GM21447 (cell line): Measurements from ENCODE around the gene ACAA1.
"Not testable (repeated sequence)": the region's sequence is repeated elsewhere in the genome, so short reads cannot be mapped to it uniquely, and the experiment has no call there.

Experiments used
- ATAC-seq: cut with Tn5 transposase; IDR thresholded peaks from one replicate; pipeline ENCODE4 v1.9.1; 2021; ENCODE audit not compliant: unreplicated experiment

The ACAA1 gene

DNA sequence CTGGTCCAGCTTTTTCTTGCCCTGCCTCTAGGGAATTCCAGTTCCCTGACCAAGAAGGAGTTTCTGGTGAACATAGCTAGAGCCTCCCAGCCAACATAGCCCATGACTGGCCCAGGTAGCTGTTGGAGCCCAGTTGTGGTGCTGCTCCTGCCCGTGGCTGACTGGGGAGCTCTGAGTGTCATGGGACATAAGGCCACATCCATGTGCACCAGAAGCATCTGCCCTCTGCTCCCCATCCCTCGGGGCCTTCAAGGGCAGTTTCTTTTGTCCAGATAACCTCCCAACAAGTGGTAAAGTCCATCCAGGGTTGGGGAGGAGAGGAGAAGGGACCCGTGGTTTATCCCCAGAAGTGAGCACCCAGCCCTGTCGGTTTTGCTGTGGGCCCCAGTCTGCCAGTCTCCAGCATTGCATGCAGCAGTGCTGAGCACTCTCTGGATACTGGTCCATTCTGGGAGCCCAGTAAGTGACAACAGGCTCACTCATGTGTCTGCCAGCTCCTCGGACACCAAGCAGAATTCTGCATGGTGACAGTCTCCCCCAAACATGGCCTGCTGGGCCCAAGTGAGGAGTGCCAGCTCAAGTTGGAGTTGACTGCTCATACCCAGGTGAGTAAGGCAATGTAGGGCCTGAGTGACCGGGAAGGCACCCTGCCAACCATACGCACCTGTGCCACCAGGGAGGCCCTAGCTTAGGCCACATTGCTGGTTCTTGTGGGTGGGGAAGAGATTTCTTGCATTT is 28.8 kb downstream of the ACAA1 start:
- ATAC-seq = no peak

DNA sequence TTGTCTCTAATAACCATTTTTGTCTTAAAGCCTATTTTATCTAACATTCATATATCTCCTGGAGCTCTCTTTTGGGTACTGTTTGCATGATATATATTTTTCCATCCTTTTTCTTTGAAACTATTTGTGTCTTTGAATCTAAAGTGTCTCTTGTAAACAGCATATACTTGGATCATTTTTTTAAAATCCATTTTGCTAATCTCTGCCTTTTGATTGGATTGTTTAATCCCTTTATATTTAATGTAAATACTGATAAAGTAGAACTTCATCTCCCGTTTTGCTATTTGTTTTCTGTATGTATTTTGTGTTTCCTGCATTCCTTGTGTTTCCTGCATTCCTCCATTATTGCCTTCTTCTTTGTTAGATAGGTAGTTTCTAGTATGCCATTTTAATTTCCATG is 31.4 kb downstream of the ACAA1 start:
- no peak for ATAC-seq

DNA sequence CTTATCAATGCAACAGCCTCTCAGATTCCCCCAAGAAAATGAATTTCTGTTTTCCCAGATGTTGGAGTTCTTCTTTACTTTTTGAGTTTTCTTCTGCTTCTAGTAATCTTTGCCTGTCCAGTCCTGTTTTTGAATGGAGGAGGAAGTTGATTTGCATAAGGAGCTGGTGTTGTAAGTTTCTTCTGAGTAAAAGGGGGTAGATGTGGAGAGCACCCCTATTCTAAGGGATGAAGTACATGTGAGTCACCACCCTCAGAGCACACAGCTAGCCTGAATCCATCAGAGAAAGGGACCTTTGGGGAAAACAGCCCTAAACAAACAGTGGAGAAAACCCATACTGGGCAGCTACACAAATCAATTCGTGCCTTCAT is 34.5 kb downstream of the ACAA1 start:
- no peak for ATAC-seq

DNA sequence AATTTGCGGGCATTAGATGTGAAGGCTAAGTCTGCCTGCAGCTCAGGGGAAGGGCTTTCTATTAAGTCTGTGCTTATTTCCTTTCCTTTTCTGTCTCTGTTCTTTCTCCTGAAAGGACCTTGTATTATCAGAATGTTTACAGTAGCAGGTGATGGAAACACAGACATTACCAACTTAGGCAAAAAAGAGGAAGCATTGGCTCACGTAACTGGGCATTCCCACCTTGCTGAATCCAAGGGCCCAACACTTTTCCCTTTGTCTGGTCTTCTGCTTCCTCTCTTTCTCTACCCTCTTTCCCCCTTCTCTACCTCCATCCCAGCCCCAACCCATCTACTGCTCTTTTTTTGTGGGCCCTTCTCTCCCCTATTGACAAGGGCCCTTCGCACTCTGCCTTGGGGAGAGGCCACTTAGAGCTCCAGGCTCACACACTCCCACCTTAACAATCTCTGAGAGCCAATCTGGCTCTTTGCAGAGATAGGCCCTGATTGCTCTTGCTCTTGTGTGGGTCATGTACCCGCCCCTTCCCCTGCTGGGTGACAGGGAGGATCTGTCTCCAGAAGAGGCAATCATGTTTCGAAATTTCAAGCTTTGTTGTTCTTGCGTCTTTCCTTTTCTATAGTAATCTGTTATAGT is 35.0 kb downstream of the ACAA1 start:
- no peak for ATAC-seq

DNA sequence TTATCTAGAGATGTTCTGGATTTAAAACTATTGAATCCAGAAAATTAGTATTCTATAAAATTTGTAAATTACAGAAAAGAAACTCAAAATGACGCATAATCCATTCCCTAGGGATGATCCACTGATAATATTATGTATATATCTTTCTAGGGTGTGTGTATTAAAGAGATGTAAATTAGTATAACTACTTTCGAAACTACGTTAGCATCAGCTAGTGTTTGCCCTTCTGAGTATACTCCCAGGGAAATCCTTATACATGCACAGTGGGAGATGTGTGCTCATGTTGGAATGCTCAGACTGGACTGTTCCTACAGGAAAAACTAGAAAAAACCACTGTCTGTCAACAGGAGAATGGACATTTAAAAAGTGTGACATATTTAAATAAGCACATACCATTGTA is 36.4 kb downstream of the ACAA1 start:
- ATAC-seq = no peak

DNA sequence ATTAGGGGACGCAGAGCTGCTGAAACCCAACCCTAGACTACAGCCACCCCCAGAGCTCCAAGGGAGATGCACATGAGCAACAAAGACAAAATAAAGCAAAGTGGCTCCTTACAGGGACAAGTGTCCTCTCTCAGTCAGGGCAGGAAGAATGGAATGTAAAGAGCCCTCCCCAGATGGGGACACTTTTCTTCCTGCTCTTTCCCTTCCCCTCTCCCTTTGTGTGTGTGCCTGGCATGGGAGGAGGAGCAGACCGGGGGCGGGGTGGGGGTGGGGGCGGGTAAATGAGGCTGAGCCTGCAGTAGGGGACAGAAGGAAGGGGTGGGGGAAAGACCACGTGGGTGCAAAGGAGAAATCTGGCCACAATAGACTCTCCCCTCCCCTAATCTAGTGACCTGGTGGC is 37.4 kb downstream of the ACAA1 start:
- ATAC-seq = no peak

DNA sequence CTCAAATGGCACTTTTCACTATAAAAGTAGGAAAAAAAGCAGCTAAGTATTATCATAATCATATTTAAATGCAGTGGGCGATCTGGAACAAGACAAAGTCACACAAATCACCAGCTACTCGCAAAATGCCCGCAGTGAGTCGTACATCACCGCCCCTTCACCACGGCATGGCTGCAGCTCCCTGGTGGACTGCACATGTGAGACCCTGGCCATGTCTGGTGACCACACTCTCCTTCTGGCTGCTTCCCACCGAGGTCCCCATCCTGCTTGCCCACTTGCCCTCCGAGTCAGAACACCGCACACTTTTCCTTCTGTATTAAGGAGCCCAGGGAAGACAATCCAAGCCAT is 38.6 kb downstream of the ACAA1 start:
- no peak for ATAC-seq

DNA sequence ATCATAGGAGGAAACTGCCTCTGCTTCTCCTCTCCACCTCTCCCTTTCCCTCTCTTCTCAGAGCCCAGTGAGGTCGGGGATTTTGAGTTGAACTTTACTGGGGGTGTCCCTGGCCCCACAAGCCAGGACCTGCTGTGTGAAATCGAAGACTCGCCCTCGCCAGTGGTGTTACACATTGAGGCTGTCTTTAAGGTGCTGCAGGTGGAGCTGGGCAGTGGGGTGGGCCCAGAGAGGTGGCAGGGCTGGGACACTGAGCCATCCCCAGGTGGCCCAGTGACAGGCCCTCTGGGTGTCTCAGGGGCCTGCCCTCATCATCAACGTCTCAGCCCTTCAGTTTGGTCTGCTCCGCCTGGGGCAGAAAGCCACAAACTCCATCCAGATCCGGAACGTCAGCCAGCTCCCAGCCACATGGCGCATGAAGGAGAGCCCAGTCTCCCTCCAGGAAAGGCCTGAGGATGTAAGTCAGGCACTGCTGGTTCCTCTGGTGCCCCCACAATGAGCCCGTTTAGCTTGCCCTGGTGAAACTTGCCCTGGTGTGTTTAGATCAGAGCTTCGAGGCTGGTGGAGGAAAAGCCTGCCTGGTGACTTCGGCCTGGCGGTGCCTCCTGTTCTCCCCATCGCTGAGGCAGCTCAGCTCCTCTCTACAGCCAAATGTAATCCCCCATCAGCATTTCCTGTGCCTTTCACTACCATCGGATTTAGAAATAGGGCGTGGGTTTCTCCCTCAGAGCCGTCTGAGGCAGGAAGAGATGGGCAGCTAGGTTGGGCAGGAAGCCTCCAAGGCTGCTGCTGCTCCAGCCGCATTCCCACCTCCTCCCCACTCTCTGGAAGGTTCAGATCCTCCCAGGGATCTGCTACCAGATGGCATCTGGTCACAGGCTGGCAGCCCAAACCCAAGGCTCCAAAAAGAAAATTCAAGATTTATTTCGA is 39.2 kb downstream of the ACAA1 start:
- ATAC-seq = no peak

DNA sequence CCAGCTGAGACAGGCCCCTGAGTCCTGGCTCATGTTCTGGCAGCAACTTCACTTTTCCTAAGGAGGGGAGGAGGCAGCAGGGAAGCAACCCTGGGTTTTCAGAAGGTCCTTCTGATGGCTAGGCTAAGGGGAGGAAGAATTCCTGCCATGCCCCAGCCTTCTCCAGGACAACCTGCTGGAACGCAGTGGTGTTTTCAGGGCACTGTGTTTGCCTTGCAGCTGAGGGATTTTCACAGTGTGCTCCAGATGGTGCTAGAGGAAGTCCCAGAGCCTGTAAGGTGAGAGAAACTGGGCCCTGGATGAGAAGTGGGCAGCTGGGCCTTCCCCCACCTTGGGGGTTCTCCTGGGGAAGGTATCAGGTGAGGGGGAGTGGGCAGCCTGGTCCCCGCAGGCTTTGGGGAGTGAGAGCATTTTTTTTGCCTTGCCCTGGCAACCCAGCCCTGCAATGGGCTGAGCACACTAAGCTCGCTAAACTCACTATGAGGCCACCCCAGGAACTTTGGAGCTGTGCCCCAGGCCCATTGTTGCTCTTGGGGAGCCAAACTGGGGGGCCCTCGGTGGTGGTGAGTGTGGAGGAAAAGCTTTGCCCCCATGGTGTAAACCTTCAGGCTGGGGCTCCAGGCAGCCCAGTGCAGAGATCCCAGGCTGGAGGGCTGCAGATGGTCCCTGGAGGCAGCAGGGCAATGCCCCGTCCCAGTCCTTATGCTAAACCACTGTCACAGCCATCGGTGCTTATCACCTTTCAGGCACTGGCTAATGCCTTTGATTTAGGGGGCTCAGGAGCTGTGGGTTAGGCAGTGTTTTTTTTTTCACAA is 41.1 kb downstream of the ACAA1 start:
- no peak for ATAC-seq

DNA sequence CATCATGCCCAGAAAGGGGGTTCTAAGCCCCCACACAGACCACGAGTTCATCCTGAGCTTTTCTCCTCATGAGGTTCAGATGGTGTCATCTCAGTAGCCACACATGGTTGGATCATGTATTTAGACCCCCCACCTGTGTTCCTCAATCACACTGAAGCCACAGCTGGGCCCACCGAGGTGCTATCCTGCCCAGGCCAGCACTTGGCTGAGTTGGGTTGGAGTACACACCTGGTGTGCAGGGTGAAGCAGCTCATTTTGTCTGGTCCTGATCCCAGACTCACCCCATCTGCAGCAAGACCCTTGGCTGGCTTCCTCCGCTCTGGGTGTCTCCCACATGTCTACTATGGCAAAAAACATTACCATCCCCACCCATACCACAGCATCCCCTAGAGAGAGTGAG is 41.9 kb downstream of the ACAA1 start:
- ATAC-seq = no peak

DNA sequence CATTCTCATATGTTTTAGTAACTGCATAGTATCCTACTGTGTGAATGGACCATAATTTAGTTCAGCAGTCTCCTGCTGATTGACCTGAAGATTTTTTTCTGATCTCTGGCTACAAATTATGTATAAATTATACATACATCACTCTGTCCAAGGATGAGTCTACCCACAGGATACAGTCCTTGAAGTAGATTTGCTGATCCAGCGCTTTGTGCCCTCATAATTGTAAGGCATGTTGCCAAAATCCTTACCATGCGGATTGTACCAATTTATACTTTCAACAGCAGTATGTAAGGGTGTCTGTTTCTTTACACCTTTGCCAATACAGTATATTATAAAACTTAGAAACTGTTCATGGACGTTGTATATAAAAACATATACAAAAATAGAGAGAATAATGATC is 46.5 kb downstream of the ACAA1 start:
- ATAC-seq = no peak

DNA sequence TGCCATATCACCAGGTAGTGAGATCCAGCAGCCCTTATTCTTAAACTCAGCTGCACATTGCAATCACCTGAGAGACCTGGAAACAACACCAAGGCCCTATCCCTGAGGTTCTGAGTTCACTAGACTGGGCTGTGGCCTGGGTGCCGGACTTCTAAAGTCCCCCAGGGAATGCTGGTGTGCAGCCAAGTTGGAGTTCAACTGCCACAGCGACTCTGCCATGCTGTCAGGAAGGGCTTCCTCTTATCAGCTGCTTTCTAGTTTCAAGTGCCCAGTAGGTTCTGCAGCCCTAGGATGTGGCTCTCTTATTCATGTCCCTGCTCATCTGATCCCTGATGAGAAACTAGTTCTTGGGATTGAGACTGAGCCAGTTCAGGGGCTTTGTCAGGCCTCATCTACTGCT is 47.8 kb downstream of the ACAA1 start:
- no peak for ATAC-seq

DNA sequence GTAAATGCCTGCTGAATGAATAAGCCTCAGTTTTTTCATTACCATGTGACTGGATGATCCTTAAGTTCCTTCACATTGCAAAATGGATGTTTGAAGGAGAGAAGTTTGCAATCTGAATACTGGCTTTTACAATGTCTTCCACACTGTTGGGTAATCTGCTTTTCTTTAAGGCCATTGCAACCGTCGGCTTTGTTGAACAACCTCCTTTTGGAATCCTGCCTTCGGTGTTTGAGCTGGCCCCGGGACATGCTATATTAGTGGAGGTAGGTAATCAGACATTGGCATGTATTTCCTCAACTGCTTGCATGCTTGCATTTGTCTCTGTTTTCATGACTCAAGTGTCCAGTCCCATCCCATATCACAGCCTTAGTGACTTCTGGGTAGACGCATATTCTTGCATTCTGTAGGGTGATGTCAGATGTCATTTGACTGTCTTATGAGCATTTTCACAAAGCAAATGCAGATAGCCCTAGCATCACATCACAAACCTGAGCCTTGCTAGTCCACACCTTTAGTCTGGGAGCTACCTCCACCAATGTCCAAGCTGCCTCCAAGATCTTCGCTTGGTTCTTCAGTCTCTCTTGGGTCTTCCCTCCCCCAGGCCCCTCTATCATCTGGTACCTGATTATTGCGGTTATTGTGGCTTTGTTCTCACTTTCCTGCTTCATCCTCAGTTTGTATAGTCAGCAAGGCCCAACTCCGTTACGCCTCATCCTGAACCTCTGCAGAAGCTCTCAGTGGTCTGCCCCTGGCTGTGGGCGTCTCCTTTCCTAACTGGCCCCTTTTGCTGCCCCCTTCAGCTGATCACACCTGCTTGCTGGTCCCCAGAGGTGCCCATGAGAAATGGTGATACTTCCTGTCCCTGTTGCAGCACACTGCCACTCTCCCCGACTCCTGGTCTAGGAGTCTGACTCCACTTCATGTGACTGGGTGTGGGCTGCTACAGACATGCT is 48.5 kb downstream of the ACAA1 start:
- ATAC-seq = no peak

DNA sequence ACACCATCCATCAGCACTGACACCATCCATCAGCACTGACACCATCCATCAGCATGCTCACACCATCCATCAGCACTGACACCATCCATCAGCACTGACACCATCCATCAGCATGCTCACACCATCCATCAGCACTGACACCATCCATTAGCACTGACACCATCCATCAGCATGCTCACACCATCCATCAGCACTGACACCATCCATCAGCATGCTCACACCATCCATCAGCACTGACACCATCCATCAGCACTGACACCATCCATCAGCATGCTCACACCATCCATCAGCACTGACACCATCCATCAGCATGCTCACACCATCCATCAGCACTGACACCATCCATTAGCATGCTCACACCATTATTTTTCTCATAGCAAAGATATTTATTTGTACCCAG is 49.6 kb downstream of the ACAA1 start:
- ATAC-seq = not testable (repeated sequence)

DNA sequence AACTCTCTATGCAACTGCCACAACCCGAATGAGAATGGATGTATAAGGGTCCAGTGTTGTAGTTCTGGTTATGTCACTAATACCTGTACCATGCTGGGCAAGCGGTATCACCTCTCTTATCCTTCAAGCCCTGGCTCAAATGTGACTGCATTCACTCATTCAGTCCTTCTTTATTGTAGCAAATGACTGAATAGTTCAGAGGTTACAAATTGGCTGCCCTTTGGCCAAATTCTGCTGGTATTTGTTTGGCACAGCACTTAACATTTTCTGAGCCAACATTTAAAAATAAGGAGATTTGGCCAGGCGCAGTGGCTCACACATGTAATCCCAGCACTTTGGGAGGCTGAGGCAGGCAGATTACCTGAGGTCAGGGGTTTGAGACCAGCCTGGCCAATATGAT is 50.4 kb downstream of the ACAA1 start:
- ATAC-seq = no peak

DNA sequence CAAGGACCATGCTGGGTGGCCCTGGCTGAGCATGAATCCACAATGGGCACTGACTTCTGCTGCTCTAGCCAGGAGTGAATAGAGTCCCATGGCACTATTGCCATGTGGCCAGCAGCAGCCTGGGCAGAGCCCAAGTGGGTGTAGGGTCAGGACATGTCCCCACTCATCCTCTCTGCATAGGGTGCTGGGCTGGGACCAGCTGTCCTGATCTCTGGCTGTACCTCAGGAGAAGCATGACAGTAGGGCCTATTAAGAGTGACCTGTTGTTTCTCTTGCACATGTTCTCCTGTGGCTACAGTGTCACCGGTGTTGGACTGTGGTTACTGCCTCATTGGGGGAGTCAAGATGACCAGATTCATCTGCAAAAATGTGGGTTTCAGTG is 51.0 kb downstream of the ACAA1 start:
- ATAC-seq = no peak

DNA sequence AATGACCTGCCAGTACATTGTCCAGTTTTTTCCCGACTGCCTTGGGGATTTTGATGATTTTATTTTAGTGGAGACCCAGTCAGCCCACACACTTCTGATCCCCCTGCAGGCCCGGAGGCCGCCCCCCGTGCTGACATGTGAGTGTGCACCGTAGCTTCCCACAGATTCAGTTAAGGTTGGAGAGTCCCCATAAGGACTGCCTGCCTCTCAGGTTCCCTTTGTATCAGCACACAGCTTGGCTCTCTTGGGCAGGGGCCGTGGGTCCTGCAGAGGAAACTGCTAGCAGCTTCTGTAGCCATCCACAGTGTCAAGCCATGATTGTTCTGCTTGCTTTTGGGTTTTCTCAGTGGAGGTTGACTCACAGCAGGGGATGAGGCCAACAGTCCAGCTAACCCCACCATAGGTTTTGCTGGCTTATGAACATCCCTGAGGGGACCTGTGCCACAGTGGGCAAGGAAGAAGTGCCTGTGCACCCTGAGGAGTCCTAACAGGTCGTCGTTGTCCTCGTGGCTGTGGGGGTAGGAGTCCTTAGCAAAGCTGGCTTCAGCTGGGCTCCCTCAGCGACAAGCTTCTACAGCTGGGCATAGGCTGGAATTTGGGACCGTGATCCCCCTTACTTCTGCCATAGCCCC is 51.5 kb downstream of the ACAA1 start:
- ATAC-seq = no peak

DNA sequence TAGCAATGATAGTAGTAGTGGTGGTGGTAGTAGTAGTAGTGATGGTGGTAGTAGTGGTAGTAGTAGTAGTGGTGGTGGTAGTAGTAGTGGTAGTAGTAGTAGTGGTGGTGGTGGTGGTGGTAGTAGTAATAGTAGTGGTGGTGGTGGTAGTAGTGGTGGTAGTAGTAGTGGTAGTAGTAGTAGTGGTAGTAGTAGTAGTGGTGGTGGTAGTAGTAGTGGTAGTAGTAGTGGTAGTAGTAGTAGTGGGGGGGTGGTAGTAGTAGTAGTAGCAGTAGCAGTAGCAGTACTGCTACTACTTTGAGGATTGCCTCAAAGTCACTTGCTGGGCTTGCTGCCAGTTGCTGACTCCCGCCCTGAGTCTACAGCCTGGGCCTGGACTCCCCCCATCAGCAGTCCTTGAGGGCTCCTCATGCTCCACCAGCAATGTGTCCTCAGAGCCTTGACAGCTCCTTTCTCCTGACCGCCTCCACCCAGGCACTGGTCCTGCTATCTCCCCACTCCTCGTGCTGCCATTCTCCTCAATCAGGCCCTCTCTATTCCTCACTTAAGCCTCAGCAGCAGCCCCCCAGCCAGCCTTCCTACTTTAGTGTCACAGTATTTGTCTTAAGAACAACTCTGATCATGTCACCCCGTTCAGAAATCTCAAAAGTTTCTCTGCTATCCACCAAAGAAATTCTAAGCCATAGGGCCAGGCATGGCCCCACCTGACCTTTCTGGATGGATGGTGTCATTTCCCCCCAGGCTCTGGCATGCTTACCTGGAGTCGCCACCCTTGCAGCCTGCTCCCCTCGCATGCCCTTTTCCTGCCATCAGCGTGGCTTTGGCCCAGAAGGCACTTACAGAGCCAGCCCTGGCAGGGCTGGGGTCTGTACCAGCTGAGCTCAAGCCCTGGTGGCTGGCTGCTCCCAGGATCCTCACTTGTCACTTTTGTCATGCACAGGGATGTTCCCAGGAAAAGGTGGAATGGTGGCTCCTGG is 52.3 kb downstream of the ACAA1 start:
- no peak for ATAC-seq
